ENCODE measurements around the gene AMOT. TPM values are rescaled to one million over a fixed set of nuclear protein-coding genes. Genes with fewer than 3 reads are reported as not detected.

AMOT gene
- total and polyA plus RNA-seq, 10 of the 15 experiments (the other 5 are each of a cell fraction or from before 2014, with no cell fraction given): 0.92 to 14.5 (median 2.9) TPM

GRCh38 chrX:112803060-112803459, 37.6 kb downstream of the AMOT start (continued):
- TF ChIP-seq PRDM15 (CRISPR knock-in tag; IDR thresholded peaks at IDR 0.05): no peak

GRCh38 chrX:112802541-112802940, 38.1 kb downstream of the AMOT start:
- CTCF ChIA-PET: interaction anchor here (0.6 kb wide), 1 partner anchor 1272 kb away, joined by 3 read pairs; no protein-coding TSS in a partner anchor

More at GRCh38 chrX:112802541-112802940, 38.1 kb downstream of the AMOT start:
- SMC1A ChIA-PET (ENCODE audit: uncharacterized antibody, unreplicated experiment): no interaction called here
- Histone ChIP-seq H2AFZ (ENCODE audit: control insufficient read depth, low read depth, low read length) (no peak overlapping the region), H3K4me3 (no peak overlapping the region), H3K79me2 (ENCODE audit: control insufficient read depth, insufficient read depth, low read length) (no peaks in the 10 kb centered on the region), H3K9ac (ENCODE audit: control insufficient read depth, insufficient read depth, low read length) (no peak overlapping the region), H3K9me3 (replicated peaks; ENCODE audit: control insufficient read depth, insufficient read depth, low read length) (no peaks in the 10 kb centered on the region), H3K27ac (ENCODE audit: control insufficient read depth, insufficient read depth) (no peak overlapping the region), H3K36me3 (ENCODE audit: control insufficient read depth in 2 of 2, insufficient read depth in 2 of 2, low read length in 1 of 2) (no peaks in the 10 kb centered on the region), H4K20me1 (ENCODE audit: control insufficient read depth, insufficient read depth) (no peaks in the 10 kb centered on the region), H3K4me1 (ENCODE audit: control insufficient read depth, insufficient read depth, low read length) (no peaks in the 10 kb centered on the region), H3K27me3 (replicated peaks in 1 of 2; ENCODE audit: control insufficient read depth in 2 of 2, insufficient read depth in 2 of 2, low read length in 1 of 2) (no peaks in the 10 kb centered on the region), H3K4me2 (ENCODE audit: control insufficient read depth, insufficient read depth) (no peak overlapping the region)
- POLR2A ChIA-PET: no interaction called here
- intact Hi-C loops (cut with micrococcal nuclease; ENCODE audit: unreplicated experiment) (no loop called here), in situ Hi-C loops (cut with MboI) (no loop called here)
- TF ChIP-seq HCFC1 (IDR thresholded peaks at IDR 0.05; ENCODE audit: low read length): no peak
- no peak for TF ChIP-seq RAD21 (IDR thresholded peaks at IDR 0.05; ENCODE audit: insufficient read depth, low read depth, low read length)
- TF ChIP-seq PRDM15 (CRISPR knock-in tag; IDR thresholded peaks at IDR 0.05): no peak
- no peak for TF ChIP-seq E2F8 (IDR thresholded peaks at IDR 0.05; ENCODE audit: low read depth, partially characterized antibody)
- no peak for TF ChIP-seq SMAD1 (IDR thresholded peaks at IDR 0.05; ENCODE audit: low read depth, partially characterized antibody)
- no peak for TF ChIP-seq RELA (IDR thresholded peaks at IDR 0.05; ENCODE audit: borderline replicate concordance, partially characterized antibody)
- TF ChIP-seq SREBF2 (IDR thresholded peaks at IDR 0.05; ENCODE audit: low read length): no peak
- no peak for ATAC-seq
- no TSS peak for BruUV-seq (replicated peaks)
- WGBS (ENCODE audit: insufficient coverage, insufficient replicate concordance, low lambda C conversion rate, missing lambda C conversion rate): 0% methylated on average over 1 of the region's 1 CpG
- DNase-seq (ENCODE audit: low read depth, low spot score): no peak
- FAIRE-seq: no peak
- RAD21 ChIA-PET (ENCODE audit: unreplicated experiment): no interaction called here
